Stomach smooth muscle (tissue), 2 donors: Measurements from ENCODE around the gene FZR1.
"Not testable (repeated sequence)": the region's sequence is repeated elsewhere in the genome, so short reads cannot be mapped to it uniquely, and the experiment has no call there.

ENCODE experiments used
- H3K27ac ChIP-seq: one replicate; pipeline ENCODE4 v1.7.0; 2013; ENCODE audit warnings: mild to moderate bottlenecking, low read length, inconsistent platforms
- H3K27me3 ChIP-seq, 2 donors: one replicate each; pipeline ENCODE4 v1.7.0; 2013; ENCODE audit warnings: low read length in 2 of 2; ENCODE audit not compliant: insufficient read depth in 2 of 2, control insufficient read depth in 1 of 2
- H3K36me3 ChIP-seq, 2 donors: one replicate each; pipeline ENCODE4 v1.7.0; 2013; ENCODE audit warnings: low read length in 2 of 2; ENCODE audit not compliant: control insufficient read depth in 2 of 2, insufficient read depth in 2 of 2
- H3K4me1 ChIP-seq: one replicate; pipeline ENCODE4 v1.7.0; 2013; ENCODE audit warnings: low read length; ENCODE audit not compliant: control insufficient read depth, insufficient read depth
- H3K4me3 ChIP-seq, 2 donors: one replicate each; pipeline ENCODE4 v1.7.0; 2013; ENCODE audit warnings: low read length in 2 of 2
- H3K9ac ChIP-seq, 2 donors: one replicate each; pipeline ENCODE4 v1.7.0; 2013; ENCODE audit warnings: low read length in 2 of 2, mild to moderate bottlenecking in 1 of 2
- H3K9me3 ChIP-seq, 2 donors: one replicate each; pipeline ENCODE4 v1.7.0; 2013; ENCODE audit warnings: low read length in 2 of 2; ENCODE audit not compliant: control insufficient read depth in 2 of 2
- donor health status: healthy.
- donor health status: Pancreatic carcinoma.

The FZR1 gene

GRCh38 chr19:3526507-3527237 is 20.6 kb downstream of the FZR1 start:
- Histone ChIP-seq H3K9ac (no peak overlapping the region), H3K36me3 (peaks cover 17 to 37% of the 10 kb centered on the region in 2 donors), H3K4me1 (no peaks in the 10 kb centered on the region), H3K9me3 (no peaks in the 10 kb centered on the region), H3K4me3 (no peak overlapping the region), H3K27ac (no peak overlapping the region), H3K27me3 (no peaks in the 10 kb centered on the region)

DNA sequence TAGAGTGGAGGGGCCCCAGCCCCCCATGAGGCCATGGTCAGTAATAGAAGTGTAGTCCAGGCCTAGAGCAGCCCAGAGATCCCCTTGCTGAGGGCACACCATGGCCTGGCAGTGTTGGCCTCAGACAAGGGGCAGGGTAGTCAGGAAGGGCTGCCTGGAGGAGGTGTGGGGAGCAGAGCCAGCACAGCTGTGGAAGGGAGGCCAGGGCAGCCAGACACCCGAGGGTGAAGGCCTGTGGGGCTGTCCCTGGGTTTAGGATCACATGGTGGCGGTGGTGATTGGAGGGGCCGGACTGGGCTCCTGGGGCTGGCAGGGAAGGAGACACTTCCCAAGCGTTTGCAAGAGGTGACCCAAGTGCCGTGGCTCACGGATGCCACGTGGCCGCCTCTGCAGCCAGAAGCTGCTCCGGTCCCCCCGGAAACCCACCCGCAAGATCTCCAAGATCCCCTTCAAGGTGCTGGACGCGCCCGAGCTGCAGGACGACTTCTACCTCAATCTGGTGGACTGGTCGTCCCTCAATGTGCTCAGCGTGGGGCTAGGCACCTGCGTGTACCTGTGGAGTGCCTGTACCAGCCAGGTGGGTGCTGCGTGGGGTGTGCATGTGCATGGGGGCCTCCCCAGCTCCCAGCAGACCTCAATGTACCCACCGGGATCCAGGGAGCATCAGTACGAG is 21.3 kb downstream of the FZR1 start:
- no peak overlapping the region for H3K9ac ChIP-seq
- peaks cover 17 to 38% of the 10 kb centered on the region in 2 donors for H3K36me3 ChIP-seq
- no peaks in the 10 kb centered on the region for H3K4me1 ChIP-seq
- no peaks in the 10 kb centered on the region for H3K9me3 ChIP-seq
- H3K4me3 ChIP-seq: no peak overlapping the region
- H3K27me3 ChIP-seq: no peaks in the 10 kb centered on the region
- no peak overlapping the region for H3K27ac ChIP-seq

GRCh38 chr19:3528080-3528479 is 22.0 kb downstream of the FZR1 start:
- H3K36me3 ChIP-seq: peaks cover 17 to 45% of the 10 kb centered on the region in 2 donors
- no peaks in the 10 kb centered on the region for H3K27me3 ChIP-seq
- H3K9me3 ChIP-seq: no peaks in the 10 kb centered on the region
- no peaks in the 10 kb centered on the region for H3K4me1 ChIP-seq
- H3K9ac ChIP-seq: no peak overlapping the region
- H3K27ac ChIP-seq: no peak overlapping the region
- H3K4me3 ChIP-seq: no peak overlapping the region

DNA sequence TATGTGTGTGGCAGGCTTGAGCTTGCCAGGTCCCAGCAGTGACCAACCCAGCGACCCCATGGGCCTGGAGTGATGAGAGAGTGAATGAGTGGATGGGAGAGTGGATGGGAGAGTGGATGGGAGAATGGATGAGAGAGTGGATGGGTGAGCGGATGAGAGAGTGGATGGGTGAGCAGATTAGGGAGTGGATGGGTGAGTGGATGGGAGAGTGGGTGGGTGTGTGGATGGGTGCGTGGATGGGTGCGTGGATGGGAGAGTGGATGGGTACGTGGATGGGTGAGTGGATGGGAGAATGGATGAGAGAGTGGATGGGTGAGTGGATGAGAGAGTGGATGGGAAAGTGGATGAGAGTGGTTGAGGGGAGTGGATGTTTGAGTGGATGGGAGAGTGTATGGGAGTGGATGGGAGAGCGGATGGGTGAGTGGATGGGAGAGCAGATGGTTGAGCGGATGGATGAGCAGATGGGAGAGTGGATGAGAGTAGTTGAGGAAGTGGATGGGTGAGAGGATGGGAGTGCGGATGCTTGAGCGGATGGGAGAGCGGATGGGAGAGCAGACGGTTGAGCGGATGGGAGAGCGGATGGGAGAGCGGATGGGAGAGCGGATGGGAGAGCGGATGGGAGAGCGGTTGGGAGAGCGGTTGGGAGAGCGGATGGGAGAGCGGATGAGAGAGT is 22.6 kb downstream of the FZR1 start:
- Histone ChIP-seq H3K9ac (no peak overlapping the region), H3K36me3 (peaks cover 19 to 46% of the 10 kb centered on the region in 2 donors), H3K27me3 (no peaks in the 10 kb centered on the region), H3K9me3 (no peaks in the 10 kb centered on the region), H3K4me1 (no peaks in the 10 kb centered on the region), H3K4me3 (no peak overlapping the region), H3K27ac (no peak overlapping the region)

- not testable (repeated sequence) for H3K27me3 ChIP-seq
Measured at GRCh38 chr19:3529299-3529698, 23.2 kb downstream of the FZR1 start.

DNA sequence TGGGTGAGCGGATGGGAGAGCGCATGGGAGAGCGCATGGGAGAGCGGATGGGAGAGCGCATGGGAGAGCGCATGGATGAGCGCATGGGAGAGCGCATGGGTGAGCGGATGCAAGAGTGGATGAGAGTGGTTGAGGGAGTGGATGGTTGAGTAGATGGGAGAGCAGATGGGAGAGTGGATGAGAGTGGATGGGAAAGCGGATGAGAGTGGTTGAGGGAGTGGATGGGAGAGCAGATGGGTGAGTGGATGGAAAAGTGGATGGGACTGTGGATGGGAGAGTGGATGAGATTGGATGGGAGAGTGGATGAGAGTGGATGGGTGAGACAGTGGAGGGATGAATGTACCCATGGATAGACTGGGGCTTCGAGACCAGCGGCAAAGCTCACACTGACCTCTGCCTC is 24.3 kb downstream of the FZR1 start:
- H3K4me3 ChIP-seq: no peak overlapping the region
- no peaks in the 10 kb centered on the region for H3K27me3 ChIP-seq
- no peaks in the 10 kb centered on the region for H3K9me3 ChIP-seq
- H3K27ac ChIP-seq: no peak overlapping the region
- H3K36me3 ChIP-seq: peaks cover 18 to 49% of the 10 kb centered on the region in 2 donors
- H3K4me1 ChIP-seq: no peaks in the 10 kb centered on the region
- H3K9ac ChIP-seq: no peak overlapping the region

More at GRCh38 chr19:3529299-3529698, 23.2 kb downstream of the FZR1 start:
- not testable (repeated sequence) for H3K9ac ChIP-seq, H3K4me3 ChIP-seq, H3K27ac ChIP-seq, H3K9me3 ChIP-seq, H3K4me1 ChIP-seq
- H3K36me3 ChIP-seq: peaks cover 20 to 43% of the 10 kb centered on the region in 2 donors

DNA sequence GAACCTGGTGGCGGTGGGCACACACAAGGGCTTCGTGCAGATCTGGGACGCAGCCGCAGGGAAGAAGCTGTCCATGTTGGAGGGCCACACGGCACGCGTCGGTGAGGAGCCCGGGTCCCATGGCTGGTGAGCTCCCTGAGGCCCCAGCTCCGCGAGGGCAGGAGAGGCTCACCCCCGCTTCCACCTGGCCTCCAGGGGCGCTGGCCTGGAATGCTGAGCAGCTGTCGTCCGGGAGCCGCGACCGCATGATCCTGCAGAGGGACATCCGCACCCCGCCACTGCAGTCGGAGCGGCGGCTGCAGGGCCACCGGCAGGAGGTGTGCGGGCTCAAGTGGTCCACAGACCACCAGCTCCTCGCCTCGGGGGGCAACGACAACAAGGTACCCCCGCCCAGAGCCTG is 25.6 kb downstream of the FZR1 start:
- no peaks in the 10 kb centered on the region for H3K4me1 ChIP-seq
- H3K36me3 ChIP-seq: peaks cover 19 to 52% of the 10 kb centered on the region in 2 donors
- H3K9me3 ChIP-seq: no peaks in the 10 kb centered on the region
- H3K9ac ChIP-seq: no peak overlapping the region
- no peak overlapping the region for H3K4me3 ChIP-seq
- no peak overlapping the region for H3K27ac ChIP-seq
- no peaks in the 10 kb centered on the region for H3K27me3 ChIP-seq

DNA sequence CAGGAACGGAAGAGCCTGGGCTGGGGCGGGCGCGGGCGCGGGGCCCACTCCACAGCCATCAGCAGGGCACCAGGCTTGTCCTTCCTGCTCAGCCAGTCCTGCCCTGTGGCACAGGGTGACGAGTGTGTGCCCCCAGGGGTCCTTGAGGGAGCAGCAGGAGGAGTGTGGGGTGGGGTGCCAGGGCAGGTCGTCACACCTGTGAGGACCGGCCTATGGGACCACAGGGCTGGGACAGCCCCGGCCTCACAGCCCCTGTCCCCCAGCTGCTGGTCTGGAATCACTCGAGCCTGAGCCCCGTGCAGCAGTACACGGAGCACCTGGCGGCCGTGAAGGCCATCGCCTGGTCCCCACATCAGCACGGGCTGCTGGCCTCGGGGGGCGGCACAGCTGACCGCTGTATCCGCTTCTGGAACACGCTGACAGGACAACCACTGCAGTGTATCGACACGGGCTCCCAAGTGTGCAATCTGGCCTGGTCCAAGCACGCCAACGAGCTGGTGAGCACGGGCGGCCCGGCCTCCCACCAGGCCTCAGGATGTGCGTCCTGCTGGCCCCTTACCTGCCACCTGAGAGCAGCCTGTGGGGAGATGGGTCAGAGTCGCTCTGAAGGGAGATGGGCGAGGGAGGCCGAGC is 26.2 kb downstream of the FZR1 start:
- Histone ChIP-seq H3K9ac (no peak overlapping the region), H3K27me3 (no peaks in the 10 kb centered on the region), H3K4me1 (peaks cover 3% of the 10 kb centered on the region), H3K36me3 (peaks cover 15 to 47% of the 10 kb centered on the region in 2 donors), H3K4me3 (no peak overlapping the region), H3K9me3 (no peaks in the 10 kb centered on the region), H3K27ac (no peak overlapping the region)

DNA sequence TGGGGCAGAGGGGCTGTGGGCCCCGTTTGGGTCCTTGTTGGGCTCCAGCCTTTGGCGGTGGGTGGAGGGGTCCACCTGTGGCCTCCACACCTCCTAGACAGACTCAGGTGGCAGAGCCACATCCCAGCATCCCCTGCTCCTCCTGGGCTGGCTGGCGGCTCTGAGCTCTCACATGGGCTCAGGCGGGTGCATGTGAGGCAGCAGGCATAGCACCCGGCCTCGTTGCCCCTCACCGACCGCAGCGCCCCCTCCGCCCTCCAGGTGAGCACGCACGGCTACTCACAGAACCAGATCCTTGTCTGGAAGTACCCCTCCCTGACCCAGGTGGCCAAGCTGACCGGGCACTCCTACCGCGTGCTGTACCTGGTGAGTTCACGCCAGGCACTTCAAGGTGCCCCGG is 26.9 kb downstream of the FZR1 start:
- peaks cover 13 to 45% of the 10 kb centered on the region in 2 donors for H3K36me3 ChIP-seq

DNA sequence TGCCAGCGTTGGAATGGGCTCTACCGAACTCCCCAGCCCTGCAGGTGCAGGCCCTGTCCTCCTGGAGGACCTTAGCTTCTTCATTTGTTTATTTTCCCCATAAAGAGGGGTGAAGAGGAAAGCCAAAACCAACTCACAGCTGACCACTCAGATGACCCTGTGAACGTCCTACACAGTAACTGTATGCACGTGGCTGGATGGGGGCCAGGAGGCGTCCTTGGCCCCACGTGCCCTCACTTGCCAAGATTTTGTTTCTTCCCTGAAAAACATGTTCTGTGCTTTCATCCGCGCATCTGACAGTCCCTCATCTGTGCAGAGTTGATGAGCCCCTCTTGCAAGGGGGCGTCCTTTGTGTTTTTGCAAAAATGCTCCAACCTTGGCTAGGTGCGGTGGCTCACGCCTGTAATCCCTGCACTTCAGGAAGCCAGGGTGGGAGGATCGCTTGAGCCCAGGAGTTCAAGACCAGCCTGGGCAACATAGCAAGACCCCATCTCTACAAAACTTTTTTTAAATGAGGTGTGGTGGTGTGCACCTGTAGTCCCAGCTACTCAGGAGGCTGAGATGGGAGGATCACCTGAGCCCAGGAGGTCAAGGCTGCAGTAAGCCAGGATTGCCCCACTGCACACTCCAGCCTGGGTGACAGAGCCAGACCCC is 27.6 kb downstream of the FZR1 start:
- Histone ChIP-seq H3K36me3 (peaks cover 11 to 41% of the 10 kb centered on the region in 2 donors), H3K4me1 (peaks cover 3% of the 10 kb centered on the region), H3K4me3 (no peak overlapping the region), H3K9ac (no peak overlapping the region), H3K9me3 (no peaks in the 10 kb centered on the region), H3K27ac (no peak overlapping the region), H3K27me3 (no peaks in the 10 kb centered on the region)

More for the DNA sequence above, 26.9 kb downstream of the FZR1 start:
- Histone ChIP-seq H3K9ac (no peak overlapping the region), H3K27me3 (no peaks in the 10 kb centered on the region), H3K9me3 (no peaks in the 10 kb centered on the region), H3K27ac (no peak overlapping the region), H3K4me3 (no peak overlapping the region), H3K4me1 (peaks cover 3% of the 10 kb centered on the region)
